MM.1S (cell line): Measurements from ENCODE around the gene SLC9A5.

Source experiments
- DNase-seq: peaks from one replicate; pipeline ENCODE4 v3.0.0-alpha.2; 2015
- H2AFZ ChIP-seq: fragments of 300-600 bp; sonication (generic); 2 replicates; pipeline ENCODE4 v1.6.0; 2016; ENCODE audit warnings: antibody characterized with exemption, low read length
- H3F3A ChIP-seq: fragments of 300-600 bp; sonication (generic); 2 replicates; pipeline ENCODE4 v1.6.1; 2016; ENCODE audit warnings: mild to moderate bottlenecking, antibody characterized with exemption, low read length, moderate library complexity, mixed read lengths; ENCODE audit not compliant: insufficient read depth
- H3K27ac ChIP-seq: fragments of 300-600 bp; sonication (generic); 2 replicates; pipeline ENCODE4 v1.5.1; 2016; ENCODE audit warnings: mild to moderate bottlenecking, low read length
- H3K27me3 ChIP-seq: fragments of 300-600 bp; sonication (generic); replicated peaks from 2 replicates; pipeline ENCODE4 v1.6.0; 2016; ENCODE audit warnings: low read length; ENCODE audit not compliant: insufficient read depth
- H3K36me3 ChIP-seq: fragments of 300-600 bp; sonication (generic); replicated peaks from 2 replicates; pipeline ENCODE4 v1.6.1; 2016; ENCODE audit warnings: mild to moderate bottlenecking, low read length, mixed read lengths; ENCODE audit not compliant: insufficient read depth
- H3K4me1 ChIP-seq: fragments of 300-600 bp; sonication (generic); 2 replicates; pipeline ENCODE4 v1.6.1; 2016; ENCODE audit warnings: low read length, mixed read lengths
- H3K4me2 ChIP-seq: fragments of 300-600 bp; sonication (generic); 2 replicates; pipeline ENCODE4 v1.6.0; 2016; ENCODE audit warnings: low read depth, low read length
- H3K4me3 ChIP-seq: fragments of 300-600 bp; sonication (generic); 2 replicates; pipeline ENCODE4 v1.5.1; 2016; ENCODE audit warnings: low read length, mixed read lengths
- H3K79me2 ChIP-seq: fragments of 300-600 bp; sonication (generic); 2 replicates; pipeline ENCODE4 v1.6.1; 2016; ENCODE audit warnings: mixed run types, low read length, mixed read lengths
- H3K9ac ChIP-seq: fragments of 300-600 bp; sonication (generic); 2 replicates; pipeline ENCODE4 v1.6.1; 2016; ENCODE audit warnings: low read length, mixed read lengths
- H3K9me2 ChIP-seq: fragments of 300-600 bp; sonication (generic); replicated peaks from 2 replicates; pipeline ENCODE4 v1.6.1; 2016; ENCODE audit warnings: mild to moderate bottlenecking, low read length, mixed read lengths; ENCODE audit not compliant: insufficient read depth
- H3K9me3 ChIP-seq: fragments of 300-600 bp; sonication (generic); replicated peaks from 2 replicates; pipeline ENCODE4 v1.6.1; 2016; ENCODE audit warnings: mild to moderate bottlenecking, low read length, mixed read lengths; ENCODE audit not compliant: insufficient read depth
- H4K20me1 ChIP-seq: fragments of 300-600 bp; sonication (generic); 2 replicates; pipeline ENCODE4 v1.6.1; 2016; ENCODE audit warnings: mild to moderate bottlenecking, low read length, moderate library complexity, mixed read lengths; ENCODE audit not compliant: insufficient read depth
- EZH2 ChIP-seq: fragments of 300-600 bp; sonication (generic); optimal IDR thresholded peaks from 2 replicates; pipeline ENCODE3; 2017; ENCODE audit warnings: low read depth, mild to moderate bottlenecking, antibody characterized with exemption, low read length, mixed read lengths
- EZH2phosphoT487 ChIP-seq: fragments of 300-600 bp; sonication (generic); IDR thresholded peaks from 2 replicates; pipeline ENCODE4 v1.6.1; 2018; ENCODE audit warnings: antibody characterized with exemption, low read length
- TF ChIP-seq, protein P1 (sequence below): fragments of 300-600 bp; sonication (generic); IDR thresholded peaks from 2 replicates; pipeline ENCODE4 v1.5.1; 2016; ENCODE audit warnings: antibody characterized with exemption, low read length, mixed read lengths

The SLC9A5 gene

DNA sequence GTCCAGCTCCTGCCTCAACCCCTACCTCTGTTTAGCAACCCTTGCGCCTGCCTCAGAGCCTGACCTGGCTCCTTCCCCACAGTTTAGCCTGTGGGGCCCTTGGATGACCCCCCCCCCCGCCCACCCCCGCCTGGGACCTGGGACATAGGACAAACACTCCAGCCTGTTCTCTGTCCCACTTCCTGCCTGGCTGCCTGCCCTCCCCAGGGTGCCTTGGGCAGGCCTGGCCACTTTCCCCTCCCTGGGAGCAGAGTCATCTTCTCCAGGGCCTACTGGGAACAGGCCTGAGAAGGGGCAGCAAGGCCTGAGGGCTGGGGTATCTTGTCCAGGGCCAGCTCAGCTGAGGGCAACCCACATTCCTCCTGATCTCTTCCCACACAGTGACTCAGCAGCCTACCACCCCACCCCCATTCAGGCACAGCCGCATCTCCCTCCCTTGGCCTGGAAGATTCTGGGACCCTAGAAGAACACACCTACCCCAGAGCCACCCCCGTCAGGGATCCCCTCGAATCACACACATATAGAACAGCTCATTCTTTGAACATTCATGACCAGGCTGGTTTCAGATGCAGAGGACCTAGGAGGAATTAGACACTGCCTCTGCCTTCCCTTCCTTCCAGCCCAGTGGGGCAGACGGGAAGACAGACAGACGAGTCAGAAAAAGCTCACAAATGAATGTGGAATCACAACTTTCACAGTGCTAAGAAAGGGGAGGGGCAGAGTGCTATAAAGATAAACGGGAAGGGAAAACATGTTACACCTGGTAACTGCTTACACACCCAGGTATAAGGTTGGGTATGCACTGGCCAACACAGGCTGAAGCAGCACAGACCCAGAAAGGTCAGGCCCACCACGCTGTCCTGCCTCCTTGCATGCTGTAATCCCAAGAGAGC, 7.5 kb upstream of the SLC9A5 start:
- Histone ChIP-seq H3K4me1 (peaks cover 22% of the 10 kb centered on the region), H2AFZ (no peak overlapping the region), H4K20me1 (no peaks in the 10 kb centered on the region), H3F3A (peaks cover 27% of the 10 kb centered on the region), H3K9ac (no peak overlapping the region), H3K36me3 (peaks cover 4% of the 10 kb centered on the region; the same call in 1 of the 2 replicates), H3K9me2 (no peaks in the 10 kb centered on the region), H3K4me2 (no peak overlapping the region), H3K27me3 (no peaks in the 10 kb centered on the region), H3K27ac (no peak overlapping the region), H3K4me3 (no peak overlapping the region), H3K9me3 (no peaks in the 10 kb centered on the region), H3K79me2 (peaks cover 63% of the 10 kb centered on the region)
- no peak for DNase-seq
- no peak for TF ChIP-seq EZH2phosphoT487
- TF ChIP-seq, protein P1, sequence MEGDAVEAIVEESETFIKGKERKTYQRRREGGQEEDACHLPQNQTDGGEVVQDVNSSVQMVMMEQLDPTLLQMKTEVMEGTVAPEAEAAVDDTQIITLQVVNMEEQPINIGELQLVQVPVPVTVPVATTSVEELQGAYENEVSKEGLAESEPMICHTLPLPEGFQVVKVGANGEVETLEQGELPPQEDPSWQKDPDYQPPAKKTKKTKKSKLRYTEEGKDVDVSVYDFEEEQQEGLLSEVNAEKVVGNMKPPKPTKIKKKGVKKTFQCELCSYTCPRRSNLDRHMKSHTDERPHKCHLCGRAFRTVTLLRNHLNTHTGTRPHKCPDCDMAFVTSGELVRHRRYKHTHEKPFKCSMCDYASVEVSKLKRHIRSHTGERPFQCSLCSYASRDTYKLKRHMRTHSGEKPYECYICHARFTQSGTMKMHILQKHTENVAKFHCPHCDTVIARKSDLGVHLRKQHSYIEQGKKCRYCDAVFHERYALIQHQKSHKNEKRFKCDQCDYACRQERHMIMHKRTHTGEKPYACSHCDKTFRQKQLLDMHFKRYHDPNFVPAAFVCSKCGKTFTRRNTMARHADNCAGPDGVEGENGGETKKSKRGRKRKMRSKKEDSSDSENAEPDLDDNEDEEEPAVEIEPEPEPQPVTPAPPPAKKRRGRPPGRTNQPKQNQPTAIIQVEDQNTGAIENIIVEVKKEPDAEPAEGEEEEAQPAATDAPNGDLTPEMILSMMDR = no peak
- TF ChIP-seq EZH2 = no peak

DNA sequence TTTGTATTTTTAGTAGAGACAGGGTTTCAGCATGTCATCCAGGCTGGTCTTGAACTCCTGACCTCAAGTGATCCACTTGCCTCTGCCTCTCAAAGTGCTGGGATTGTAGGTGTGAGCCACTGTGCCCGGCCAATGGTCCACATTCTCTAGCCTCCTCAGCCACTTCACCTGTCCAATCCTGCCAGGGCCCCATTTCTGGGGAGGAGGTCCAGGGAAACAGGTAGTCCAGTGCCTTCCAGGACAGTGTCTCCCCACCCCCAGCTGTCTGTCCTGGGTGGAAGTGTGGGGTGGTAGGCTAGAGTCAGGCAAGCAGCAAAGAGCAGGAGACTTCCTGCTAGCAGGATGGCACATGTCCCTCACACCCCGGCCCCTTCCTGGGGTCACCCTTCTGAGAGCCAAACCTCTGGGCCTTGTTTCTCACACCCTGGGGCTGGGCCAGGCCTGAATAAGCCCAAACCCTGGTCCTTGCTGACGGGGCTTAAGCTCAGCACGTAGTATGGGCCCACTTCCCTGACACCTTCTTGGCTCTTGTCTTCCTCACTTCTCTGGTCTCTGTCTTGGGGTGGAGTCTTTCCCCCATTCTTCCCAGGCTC, 6.5 kb upstream of the SLC9A5 start:
- Histone ChIP-seq H3K27me3 (no peaks in the 10 kb centered on the region), H4K20me1 (no peaks in the 10 kb centered on the region), H3K27ac (no peak overlapping the region), H3K4me3 (no peak overlapping the region), H3K36me3 (no peaks in the 10 kb centered on the region), H3K4me2 (no peak overlapping the region), H3K4me1 (peaks cover 22% of the 10 kb centered on the region), H3F3A (peaks cover 36% of the 10 kb centered on the region), H3K9me2 (no peaks in the 10 kb centered on the region), H2AFZ (no peak overlapping the region), H3K79me2 (peaks cover 63% of the 10 kb centered on the region), H3K9ac (no peak overlapping the region), H3K9me3 (no peaks in the 10 kb centered on the region)
- TF ChIP-seq EZH2phosphoT487 (no peak), EZH2 (no peak)
- TF ChIP-seq, protein P1 = no peak
- DNase-seq = no peak

- H3F3A ChIP-seq = peaks cover 44% of the 10 kb centered on the region
- H3K27ac ChIP-seq = peak overlapping the region; percentile 85; the same call in 1 of the 2 replicates
- H4K20me1 ChIP-seq = no peaks in the 10 kb centered on the region
- H3K79me2 ChIP-seq = peaks cover 63% of the 10 kb centered on the region
- no peak for DNase-seq
- peak overlapping the region; percentile 80; the same call in 1 of the 2 replicates for H3K9ac ChIP-seq
- H3K4me3 ChIP-seq = peak overlapping the region; percentile 93; the same call in 1 of the 2 replicates
- H3K9me2 ChIP-seq = no peaks in the 10 kb centered on the region
- TF ChIP-seq, protein P1 = no peak
- TF ChIP-seq EZH2phosphoT487 = no peak
- no peak for TF ChIP-seq EZH2
- no peak overlapping the region for H2AFZ ChIP-seq
- H3K9me3 ChIP-seq = no peaks in the 10 kb centered on the region
- no peaks in the 10 kb centered on the region for H3K36me3 ChIP-seq
- peaks cover 30% of the 10 kb centered on the region for H3K4me1 ChIP-seq
- H3K27me3 ChIP-seq = no peaks in the 10 kb centered on the region
- H3K4me2 ChIP-seq = peak overlapping the region; percentile 79
Measured at GRCh38 chr16:67243481-67243880, 5.3 kb upstream of the SLC9A5 start.
